Heart right ventricle (tissue), 16 donors: ENCODE measurements around the gene TPI1. TPM values are rescaled to one million over a fixed set of nuclear protein-coding genes. Genes with fewer than 3 reads are reported as not detected.

Experiments
- ATAC-seq, 8 donors: fragments of 200-7000 bp; cut with Tn5 transposase; one replicate each; pipeline ENCODE4 v1.9.1; 2020; ENCODE audit warnings: mild to moderate bottlenecking in 8 of 8, moderate library complexity in 8 of 8, moderate number of reproducible peaks in 1 of 8
- DNase-seq, 2 donors: peaks; one replicate each; pipeline ENCODE4 v3.0.0-alpha.2; 2020
- H3K27ac ChIP-seq, 10 donors: fragments of 200-600 bp; sonication (generic) in 2 of 10; one replicate each; pipeline versions ENCODE4 v1.5.0 to v1.8.0; 2020 to 2022; ENCODE audit warnings: mild to moderate bottlenecking in 3 of 10
- H3K27me3 ChIP-seq, 7 donors: fragments of 200-600 bp; one replicate each; pipeline ENCODE4 v1.8.0; 2021 to 2022; ENCODE audit warnings: mild to moderate bottlenecking in 2 of 7
- H3K36me3 ChIP-seq, 9 donors: fragments of 200-600 bp; sonication (generic) in 1 of 9; one replicate each; pipeline versions ENCODE4 v1.5.0 to v1.8.0; 2020 to 2022; ENCODE audit warnings: mild to moderate bottlenecking in 2 of 9
- H3K4me1 ChIP-seq, 9 donors: fragments of 200-600 bp; sonication (generic) in 1 of 9; one replicate each; pipeline versions ENCODE4 v1.5.0 to v1.8.0; 2020 to 2022; ENCODE audit warnings: mild to moderate bottlenecking in 4 of 9
- H3K4me3 ChIP-seq, 10 donors: fragments of 200-600 bp; sonication (generic) in 2 of 10; one replicate each; pipeline versions ENCODE4 v1.5.0 to v1.8.0; 2020 to 2022; ENCODE audit warnings: mild to moderate bottlenecking in 7 of 10, moderate library complexity in 2 of 10
- H3K9me3 ChIP-seq, 11 donors: fragments of 200-600 bp in 10 of 11; sonication (generic) in 2 of 11; one replicate each; pipeline versions ENCODE4 v1.5.0 to v1.8.0; 2013 to 2022; ENCODE audit warnings: mild to moderate bottlenecking in 2 of 11, control low read depth in 1 of 11, moderate library complexity in 1 of 11
- CTCF ChIP-seq, 9 donors: fragments of 200-600 bp; sonication (generic) in 2 of 9; IDR thresholded peaks; one replicate each; pipeline versions ENCODE4 v1.5.0 to v1.8.0; 2021 to 2022; ENCODE audit warnings: antibody characterized with exemption in 9 of 9, mild to moderate bottlenecking in 5 of 9, moderate library complexity in 1 of 9
- WGBS, 2 donors: extraction: QIAGEN DNeasy Blood & Tissue Kit; methylation state at CpG; one replicate each; pipeline ENCODE4 v1.1.7; 2013; ENCODE audit warnings: inconsistent platforms in 1 of 2; 5-methylcytosine and 5-hydroxymethylcytosine counted together
- intact Hi-C, 10 donors: fragments of 100-400 bp; cut with DNase I; formaldehyde crosslinking; loops; one replicate each; pipeline versions ENCODE4 v1.11.1 to v1.14.2; 2022
- polyA plus RNA-seq, 2 donors: library from polyadenylated mRNA; stranded (reverse); fragments of 200-250 nt; gene quantifications; one replicate each; pipeline ENCODE4 v1.2.3, GENCODE V29; 2013
- total RNA-seq, 10 donors: library from RNA; stranded (reverse); fragmentation: NEBNext Ultra II Directional in 3 of 10; extraction: Animal tissue kit (Norgen Biotek cat#: 25700) in 3 of 10; gene quantifications; one replicate each; pipeline versions ENCODE4 v1.2.1 to v1.2.4, GENCODE V29; 2021 to 2023
- donor health status: Arrhythmogenic right ventricular cardiomyopathy.
- donor health status: ischemic (EF 13 %, LVEDD 7.1; RV severe dilation, severe dysfunction).
- donor health status: healthy with polysubstance abuse.
- donor health status: DM: no; HTN: yes; CAD: no.
- donor health status: DM: no; HTN: no; CAD: no.
- donor health status: ischemic (EF 25% LVEDD 6.9; RV normal size, moderate dysfunction).
- donor health status: ischemic (EF 25% LVEDD 5.7; RV mildly dilated, moderate dysfunction).
- donor health status: healthy.
- donor health status: DM: yes; HTN: yes; CAD: no.
- donor health status: Ischemic cardiomyopathy.
- donor health status: ischemic (EF 35%, LVEDD 5.7; RV mildly dilated, moderate dysfunction).
- donor health status: nonischemic (EF 11% LVEDD 7.7; RV severe dilation, severe dysfunction).
- donor health status: DM: yes; HTN: yes; CAD: no.
- donor health status: PGD.
- donor health status: ischemic (EF 29% LVEDD 5.4; RV normal size, mild dysfunction).
- donor health status: nonischemic (EF 23%, LVEDD 6.1; RV moderate dilation, normal function).

TPI1 gene
- total and polyA plus RNA-seq, 12 donors = 367 to 1,432 (median 839) TPM

GRCh38 chr12:6894321-6894720, 27.0 kb downstream of the TPI1 start:
- 84 to 85% methylated on average over 3 of the region's 3 CpGs for WGBS, 2 donors
- H3K27me3 ChIP-seq = no peaks in the 10 kb centered on the region
- ATAC-seq = no peak
- no peaks in the 10 kb centered on the region for H3K36me3 ChIP-seq
- H3K27ac ChIP-seq = no peak overlapping the region
- intact Hi-C loops = no loop called here
- no peaks in the 10 kb centered on the region for H3K9me3 ChIP-seq
- H3K4me3 ChIP-seq = no peak overlapping the region
- no peak for TF ChIP-seq CTCF (IDR thresholded peaks at IDR 0.05)
- peaks cover 0 to 19% (median 13%) of the 10 kb centered on the region in 9 donors for H3K4me1 ChIP-seq
- no peak for DNase-seq

GRCh38 chr12:6896846-6897435, 29.6 kb downstream of the TPI1 start:
- Histone ChIP-seq H3K4me3 (no peak overlapping the region), H3K27ac (no peak overlapping the region), H3K4me1 (peaks cover 0 to 13% (median 5%) of the 10 kb centered on the region in 9 donors), H3K27me3 (no peaks in the 10 kb centered on the region), H3K36me3 (no peaks in the 10 kb centered on the region), H3K9me3 (no peaks in the 10 kb centered on the region)
- no peak for DNase-seq
- no peak for ATAC-seq
- intact Hi-C loops = no loop called here
- no peak for TF ChIP-seq CTCF (IDR thresholded peaks at IDR 0.05)
- WGBS, 2 donors = 79 to 81% methylated on average over 6 of the region's 6 CpGs

- ATAC-seq (no peak), DNase-seq (no peak)
- Histone ChIP-seq H3K36me3 (no peaks in the 10 kb centered on the region), H3K27ac (no peak overlapping the region), H3K27me3 (no peaks in the 10 kb centered on the region), H3K4me1 (peaks cover 0 to 18% (median 11%) of the 10 kb centered on the region in 9 donors), H3K9me3 (no peaks in the 10 kb centered on the region), H3K4me3 (no peak overlapping the region)
- intact Hi-C loops = no loop called here
- TF ChIP-seq CTCF (IDR thresholded peaks at IDR 0.05) = no peak
- WGBS, 2 donors = 73 to 89% methylated on average over 5 of the region's 5 CpGs
These were observed 32.1 kb downstream of the TPI1 start for GRCh38 chr12:6899427-6899826.

- intact Hi-C loops = no loop called here
- DNase-seq = peak; percentile 50 to 83
- H3K4me3 ChIP-seq = no peak overlapping the region
These were observed 32.6 kb downstream of the TPI1 start for GRCh38 chr12:6899837-6900519.

More at GRCh38 chr12:6899837-6900519, 32.6 kb downstream of the TPI1 start:
- no peaks in the 10 kb centered on the region for H3K36me3 ChIP-seq
- H3K9me3 ChIP-seq = no peaks in the 10 kb centered on the region
- TF ChIP-seq CTCF (IDR thresholded peaks at IDR 0.05) = no peak
- 57 to 69% methylated on average over 10 of the region's 10 CpGs for whole genome bisulfite sequencing, 2 donors
- H3K27ac ChIP-seq = peak overlapping the region in 1 of 10 donors; percentile 1
- no peaks in the 10 kb centered on the region for H3K27me3 ChIP-seq
- ATAC-seq = peak in 6 of 8 donors; percentile 12 to 46 (median 20)
- H3K4me1 ChIP-seq = peaks cover 0 to 21% (median 11%) of the 10 kb centered on the region in 9 donors
